HCEC 1CT (cell line): ENCODE results near the gene CREB3L2.
"Not testable (repeated sequence)": the region's sequence is repeated elsewhere in the genome, so short reads cannot be mapped to it uniquely, and the experiment has no call there.

Source experiments
- DNase-seq: peaks from one replicate; pipeline ENCODE4 v3.0.0-alpha.2; 2017

Gene CREB3L2

GRCh38 chr7:137867289-137867688 is 134.6 kb downstream of the CREB3L2 start:
- DNase-seq, result no peak

GRCh38 chr7:137865764-137866163 is 136.1 kb downstream of the CREB3L2 start:
- no peak for DNase-seq

GRCh38 chr7:137862964-137863363 is 138.9 kb downstream of the CREB3L2 start:
- DNase-seq, result no peak

- DNase-seq, result no peak
Measured at GRCh38 chr7:137862358-137862757, 139.5 kb downstream of the CREB3L2 start.

GRCh38 chr7:137860542-137860941 is 141.3 kb downstream of the CREB3L2 start:
- no peak for DNase-seq

- DNase-seq, result no peak
Measured at GRCh38 chr7:137853053-137853452, 148.8 kb downstream of the CREB3L2 start.

- DNase-seq, result no peak
Measured at GRCh38 chr7:137852108-137852507, 149.8 kb downstream of the CREB3L2 start.

- DNase-seq, result peak; percentile 40
Measured at GRCh38 chr7:137850972-137851945, 150.6 kb downstream of the CREB3L2 start.

GRCh38 chr7:137850571-137850970 is 151.3 kb downstream of the CREB3L2 start:
- peak; percentile 18 for DNase-seq

GRCh38 chr7:137848095-137848494 is 153.8 kb downstream of the CREB3L2 start:
- no peak for DNase-seq

GRCh38 chr7:137847568-137848050 is 154.3 kb downstream of the CREB3L2 start:
- no peak for DNase-seq

- DNase-seq, result no peak
Measured at GRCh38 chr7:137846827-137847567, 154.9 kb downstream of the CREB3L2 start, which contains the start of gene DGKI. DGKI (minus strand) TSS chr7:137846974.

GRCh38 chr7:137846549-137846826 is 155.4 kb downstream of the CREB3L2 start:
- DNase-seq, result no peak

- no peak for DNase-seq
Measured at GRCh38 chr7:137844677-137845425, 157.0 kb downstream of the CREB3L2 start.

GRCh38 chr7:137839903-137840779 is 161.7 kb downstream of the CREB3L2 start:
- DNase-seq, result no peak

- DNase-seq, result no peak
Measured at GRCh38 chr7:137838706-137839315, 163.1 kb downstream of the CREB3L2 start.

GRCh38 chr7:137836541-137836940 is 165.3 kb downstream of the CREB3L2 start:
- no peak for DNase-seq

- no peak for DNase-seq
Measured at GRCh38 chr7:137836113-137836509, 165.8 kb downstream of the CREB3L2 start.

- no peak for DNase-seq
Measured at GRCh38 chr7:137835486-137836112, 166.3 kb downstream of the CREB3L2 start.

- no peak for DNase-seq
Measured at GRCh38 chr7:137834552-137834951, 167.3 kb downstream of the CREB3L2 start.

GRCh38 chr7:137832990-137833389 is 168.9 kb downstream of the CREB3L2 start:
- not testable (repeated sequence) for DNase-seq
